H1 (cell line): ENCODE data around the gene PTHLH. TPM values are rescaled to one million over a fixed set of nuclear protein-coding genes. Genes with fewer than 3 reads are reported as not detected.

Source experiments
- CTCF ChIA-PET: fragments of 300-600 bp; sonication (Branson Sonifier 250); formaldehyde crosslinking; loops from one replicate; lab custom pipeline; 2021; ENCODE audit not compliant: partially characterized antibody; lab: Charles Lee
- POLR2A ChIA-PET: fragments of 300-600 bp; sonication (Branson Sonifier 250); formaldehyde crosslinking; loops from one replicate; lab custom pipeline; 2021; ENCODE audit warnings: inconsistent platforms; ENCODE audit not compliant: partially characterized antibody; lab: Charles Lee
- DNase-seq, 2 experiments: peaks; one replicate each; pipeline versions ENCODE4 v3.0.0 to v3.0.0-alpha.2; 2010 to 2022; ENCODE audit warnings: low spot score in 2 of 2, low read depth in 1 of 2, mixed read lengths in 1 of 2
- FAIRE-seq: peaks from 2 replicates; lab custom pipeline; 2011; peaks lifted over from hg19 to GRCh38; lab: Jason Lieb, UNC
- H2AFZ ChIP-seq: 2 replicates; pipeline ENCODE4 v1.8.1; 2012; ENCODE audit warnings: low read length, inconsistent platforms
- H2AK5ac ChIP-seq: 2 replicates; pipeline ENCODE4 v1.6.1; 2013; ENCODE audit warnings: low read depth, low read length
- H2BK120ac ChIP-seq: replicated peaks from 2 replicates; pipeline ENCODE3; 2013; ENCODE audit warnings: low read depth, low read length, inconsistent platforms
- H2BK12ac ChIP-seq: 2 replicates; pipeline ENCODE4 v1.6.1; 2013; ENCODE audit warnings: low read depth, low read length
- H2BK15ac ChIP-seq: 2 replicates; pipeline ENCODE4 v1.6.1; 2013; ENCODE audit warnings: low read length
- H2BK20ac ChIP-seq: 2 replicates; pipeline ENCODE4 v1.6.1; 2013; ENCODE audit warnings: low read length
- H2BK5ac ChIP-seq: 2 replicates; pipeline ENCODE4 v1.6.1; 2013; ENCODE audit warnings: low read depth, low read length
- H3K14ac ChIP-seq: 2 replicates; pipeline ENCODE4 v1.6.1; 2013; ENCODE audit warnings: inconsistent platforms; ENCODE audit not compliant: insufficient read length
- H3K18ac ChIP-seq: 2 replicates; pipeline ENCODE4 v1.6.1; 2013; ENCODE audit warnings: low read length; ENCODE audit errors: extremely low read depth
- H3K23ac ChIP-seq: 2 replicates; pipeline ENCODE4 v1.6.1; 2013; ENCODE audit warnings: inconsistent platforms; ENCODE audit not compliant: insufficient read length
- H3K23me2 ChIP-seq: 2 replicates; pipeline ENCODE4 v1.6.1; 2013; ENCODE audit warnings: low read depth, low read length
- H3K27ac ChIP-seq: 2 replicates; pipeline ENCODE4 v1.6.1; 2011; ENCODE audit warnings: low read depth, low read length, inconsistent platforms
- H3K27me3 ChIP-seq, 4 experiments: replicated peaks in 1 of 4; 1 replicate in 1 of 4; 2 replicates in 3 of 4; pipeline versions ENCODE4 v1.6.1 to v1.8.1; 2011 to 2013; ENCODE audit warnings: low read length in 3 of 4, mild to moderate bottlenecking in 3 of 4, inconsistent platforms in 2 of 4, mixed read lengths in 2 of 4, moderate library complexity in 1 of 4; ENCODE audit not compliant: control insufficient read depth in 3 of 4, insufficient read depth in 3 of 4; ENCODE audit errors: extremely low read depth in 1 of 4
- H3K36me3 ChIP-seq, 4 experiments: 2 replicates each; pipeline versions ENCODE4 v1.6.1 to v1.8.1; 2011 to 2013; ENCODE audit warnings: mild to moderate bottlenecking in 4 of 4, low read length in 3 of 4, moderate library complexity in 2 of 4, control low read depth in 1 of 4, inconsistent platforms in 1 of 4; ENCODE audit not compliant: insufficient read depth in 4 of 4, control insufficient read depth in 2 of 4
- H3K4ac ChIP-seq: replicated peaks from 2 replicates; pipeline ENCODE3; 2013; ENCODE audit warnings: low read length, low read depth, mixed read lengths, inconsistent platforms; ENCODE audit not compliant: insufficient read length
- H3K4me1 ChIP-seq, 4 experiments: replicated peaks in 1 of 4; 1 replicate in 1 of 4; 2 replicates in 3 of 4; pipeline versions ENCODE4 v1.6.1 to v1.8.1; 2011 to 2013; ENCODE audit warnings: low read length in 3 of 4, inconsistent platforms in 2 of 4, mixed read lengths in 1 of 4; ENCODE audit not compliant: insufficient read depth in 4 of 4, control insufficient read depth in 3 of 4
- H3K4me2 ChIP-seq, 2 experiments: 2 replicates each; pipeline versions ENCODE4 v1.6.1 to v1.8.1; 2011 to 2013; ENCODE audit warnings: low read depth in 2 of 2, low read length in 2 of 2, control low read depth in 1 of 2, inconsistent platforms in 1 of 2, mild to moderate bottlenecking in 1 of 2; ENCODE audit not compliant: insufficient read depth in 1 of 2
- H3K4me3 ChIP-seq, 4 experiments: fragments of 200-600, 300-600 bp in 1 of 4; sonication (generic), shearing (Covaris generic), sonication (Bioruptor Twin) in 1 of 4; 2 replicates each; pipeline versions ENCODE4 v1.5.1 to v1.8.1; 2011 to 2016; ENCODE audit warnings: low read length in 4 of 4, low read depth in 3 of 4, control low read depth in 2 of 4, inconsistent platforms in 2 of 4, mild to moderate bottlenecking in 2 of 4, mixed read lengths in 1 of 4, moderate library complexity in 1 of 4; ENCODE audit not compliant: insufficient read depth in 2 of 4; ENCODE audit errors: extremely low read depth in 1 of 4
- H3K56ac ChIP-seq: replicated peaks from 2 replicates; pipeline ENCODE3; 2013; ENCODE audit warnings: low read depth, mild to moderate bottlenecking, mixed read lengths, low read length, inconsistent platforms; ENCODE audit not compliant: insufficient read length
- H3K79me1 ChIP-seq: 2 replicates; pipeline ENCODE4 v1.6.1; 2013; ENCODE audit warnings: low read depth, low read length, control low read depth
- H3K79me2 ChIP-seq, 2 experiments: 2 replicates each; pipeline versions ENCODE4 v1.6.1 to v1.8.1; 2012 to 2013; ENCODE audit warnings: low read length in 2 of 2, mild to moderate bottlenecking in 2 of 2, inconsistent platforms in 1 of 2; ENCODE audit not compliant: insufficient read depth in 2 of 2, control insufficient read depth in 1 of 2
- H3K9ac ChIP-seq, 4 experiments: replicated peaks in 1 of 4; 1 replicate in 1 of 4; 2 replicates in 3 of 4; pipeline versions ENCODE4 v1.6.1 to v1.8.1; 2011 to 2013; ENCODE audit warnings: low read depth in 3 of 4, low read length in 3 of 4, control low read depth in 2 of 4, mild to moderate bottlenecking in 2 of 4, moderate library complexity in 2 of 4, inconsistent platforms in 1 of 4; ENCODE audit errors: extremely low read depth in 1 of 4
- H3K9me3 ChIP-seq, 2 experiments: 2 replicates each; pipeline versions ENCODE4 v1.6.1 to v1.8.1; 2012 to 2013; ENCODE audit warnings: mild to moderate bottlenecking in 2 of 2, moderate library complexity in 2 of 2, control low read depth in 1 of 2, inconsistent platforms in 1 of 2, low read depth in 1 of 2, low read length in 1 of 2, mixed read lengths in 1 of 2; ENCODE audit not compliant: insufficient read depth in 2 of 2
- H4K20me1 ChIP-seq, 2 experiments: replicated peaks in 1 of 2; 2 replicates each; pipeline versions ENCODE3 to v1.8.1; 2011 to 2013; ENCODE audit warnings: inconsistent platforms in 2 of 2, low read length in 2 of 2, mild to moderate bottlenecking in 1 of 2; ENCODE audit not compliant: insufficient read depth in 2 of 2, control insufficient read depth in 1 of 2
- H4K5ac ChIP-seq: 2 replicates; pipeline ENCODE4 v1.6.1; 2013; ENCODE audit warnings: low read length, low read depth, mixed read lengths, inconsistent platforms; ENCODE audit not compliant: insufficient read length
- H4K8ac ChIP-seq: 2 replicates; pipeline ENCODE4 v1.8.0; 2013; ENCODE audit warnings: mild to moderate bottlenecking, moderate library complexity, low read length, inconsistent platforms; ENCODE audit not compliant: insufficient read depth; ENCODE audit errors: extremely low read depth
- H4K91ac ChIP-seq: replicated peaks from 2 replicates; pipeline ENCODE3; 2013; ENCODE audit warnings: low read length, mixed read lengths, inconsistent platforms; ENCODE audit not compliant: insufficient read length
- ASH2L ChIP-seq: fragments of 200-600, 300-600 bp; sonication (generic); IDR thresholded peaks from one replicate; pipeline ENCODE4 v1.7.1; 2017; ENCODE audit warnings: low read length
- CHD1 ChIP-seq: IDR thresholded peaks from 2 replicates; pipeline ENCODE4 v1.6.1; 2012; ENCODE audit warnings: low read depth, low read length, improper control_type of control experiment
- FOSL1 ChIP-seq: IDR thresholded peaks from 2 replicates; pipeline ENCODE4 v1.6.1; 2011; ENCODE audit warnings: mild to moderate bottlenecking, low read depth, low read length, moderate library complexity; ENCODE audit not compliant: insufficient read depth
- MAX ChIP-seq: IDR thresholded peaks from 2 replicates; pipeline ENCODE4 v1.6.1; 2012; ENCODE audit warnings: inconsistent platforms
- NANOG ChIP-seq: IDR thresholded peaks from 2 replicates; pipeline ENCODE4 v1.6.1; 2011; ENCODE audit warnings: low read length, low read depth, mild to moderate bottlenecking, inconsistent platforms; ENCODE audit not compliant: insufficient read depth, poor library complexity, severe bottlenecking
- POLR2A ChIP-seq, 2 experiments: IDR thresholded peaks; 1 replicate in 1 of 2; 2 replicates in 1 of 2; pipeline ENCODE4 v1.6.1; 2011; ENCODE audit warnings: low read depth in 2 of 2, low read length in 2 of 2, mild to moderate bottlenecking in 2 of 2; ENCODE audit errors: control extremely low read depth in 1 of 2
- SIN3A ChIP-seq, 2 experiments: IDR thresholded peaks in 1 of 2; conservative IDR thresholded peaks in 1 of 2; 2 replicates each; pipeline ENCODE4 v1.6.1; 2011 to 2012; ENCODE audit warnings: low read length in 2 of 2, improper control_type of control experiment in 1 of 2, low read depth in 1 of 2, mild to moderate bottlenecking in 1 of 2
- SIX5 ChIP-seq: IDR thresholded peaks from 2 replicates; pipeline ENCODE4 v1.6.1; 2011; ENCODE audit warnings: mild to moderate bottlenecking, low read depth, low read length
- ZNF274 ChIP-seq: IDR thresholded peaks from 2 replicates; pipeline ENCODE4 v1.7.0; 2012; ENCODE audit warnings: low read length, borderline replicate concordance; ENCODE audit errors: extremely low read depth
- WGBS, 2 experiments: shearing (Covaris generic) in 1 of 2; methylation state at CpG; one replicate each; pipeline versions ENCODE4 v1.1.6 to v1.1.7; 2013 to 2015; ENCODE audit warnings: low lambda C conversion rate in 2 of 2, mixed read lengths in 2 of 2, inconsistent platforms in 1 of 2, low coverage in 1 of 2, missing lambda C conversion rate in 1 of 2; ENCODE audit not compliant: insufficient replicate concordance in 2 of 2, insufficient coverage in 1 of 2, insufficient read length in 1 of 2; ENCODE audit errors: extremely low coverage in 1 of 2, missing lambda C conversion rate in 1 of 2; 5-methylcytosine and 5-hydroxymethylcytosine counted together
- polyA plus RNA-seq, 7 experiments: library from polyadenylated mRNA; depleted of rRNA in 3 of 7; stranded (reverse) in 5 of 7; unstranded in 2 of 7; fragments of >200 nt in 5 of 7; fragments of 200-250 nt in 2 of 7; gene quantifications; 1 replicate in 5 of 7; 2 replicates in 1 of 7; 4 replicates in 1 of 7; pipeline versions ENCODE4 v1.2.1 to v1.2.3, GENCODE V29; 2011 to 2013; ENCODE audit warnings: missing spikeins in 2 of 7, mixed read lengths in 2 of 7
- total RNA-seq: library from RNA; stranded (reverse); fragmentation: NEBNext Ultra II Directional; extraction: Animal tissue kit (Norgen Biotek cat#: 25700); gene quantifications from 2 replicates; pipeline ENCODE4 v1.2.1, GENCODE V29; 2021
- TF ChIP-seq, protein P1 (sequence below), 3 experiments: IDR thresholded peaks; 1 replicate in 2 of 3; 2 replicates in 1 of 3; pipeline versions ENCODE4 v1.5.1 to v1.6.1; 2011; ENCODE audit warnings: low read length in 3 of 3, mild to moderate bottlenecking in 3 of 3, inconsistent platforms in 2 of 3, low read depth in 1 of 3, moderate library complexity in 1 of 3; ENCODE audit not compliant: insufficient read depth in 1 of 3; ENCODE audit errors: control extremely low read depth in 1 of 3
- TF ChIP-seq, protein P2 (sequence below): IDR thresholded peaks from 2 replicates; pipeline ENCODE4 v1.6.1; 2011; ENCODE audit warnings: low read length, improper control_type of control experiment

The PTHLH gene
- total and polyA plus RNA-seq, 2 of the 8 experiments (the other 6 are each of a cell fraction or from before 2014, with no cell fraction given) = 0.32 TPM; not detected in 1

GRCh38 chr12:28015165-28015564 is 42.6 kb upstream of the PTHLH start:
- Histone ChIP-seq H3K56ac (no peak overlapping the region), H2BK20ac (no peak overlapping the region), H3K9me3 (no peaks in the 10 kb centered on the region), H3K4me2 (no peak overlapping the region), H3K79me1 (no peaks in the 10 kb centered on the region), H3K27ac (no peak overlapping the region), H3K27me3 (no peaks in the 10 kb centered on the region), H4K20me1 (no peaks in the 10 kb centered on the region), H3K23ac (no peak overlapping the region), H3K36me3 (no peaks in the 10 kb centered on the region), H3K18ac (no peak overlapping the region), H2BK120ac (no peak overlapping the region), H4K91ac (no peak overlapping the region), H2BK12ac (no peak overlapping the region), H3K23me2 (no peaks in the 10 kb centered on the region), H2AFZ (no peak overlapping the region), H3K4me1 (no peaks in the 10 kb centered on the region), H3K14ac (no peak overlapping the region), H3K4me3 (no peak overlapping the region), H4K8ac (no peak overlapping the region), H2AK5ac (no peak overlapping the region), H3K4ac (no peak overlapping the region), H2BK15ac (no peak overlapping the region), H3K79me2 (no peaks in the 10 kb centered on the region), H4K5ac (no peak overlapping the region), H2BK5ac (no peak overlapping the region), H3K9ac (no peak overlapping the region)
- no peak for FAIRE-seq
- DNase-seq = no peak
- ChIA-PET CTCF (interaction anchor here (0.6 kb wide), 1 partner anchor 104 kb away, joined by 4 read pairs; no protein-coding TSS in a partner anchor), POLR2A (no interaction called here)
- 100% methylated on average over 1 of the region's 1 CpG; no CpG with 5 or more reads in 1 of the 2 experiments for WGBS, 2 experiments
- TF ChIP-seq FOSL1 (no peak), ASH2L (no peak), SIN3A (conservative IDR thresholded peaks at IDR 0.05 in 1 of 2, IDR thresholded peaks at IDR 0.05 in 1 of 2; ENCODE audit: low read depth in 1 of 2, low read length in 2 of 2) (no peak), POLR2A (IDR thresholded peaks at IDR 0.05; ENCODE audit: control extremely low read depth in 1 of 2, low read depth in 2 of 2, low read length in 2 of 2) (no peak), CHD1 (no peak), ZNF274 (no peak), MAX (no peak), NANOG (no peak), SIX5 (no peak)
- TF ChIP-seq, protein P1, sequence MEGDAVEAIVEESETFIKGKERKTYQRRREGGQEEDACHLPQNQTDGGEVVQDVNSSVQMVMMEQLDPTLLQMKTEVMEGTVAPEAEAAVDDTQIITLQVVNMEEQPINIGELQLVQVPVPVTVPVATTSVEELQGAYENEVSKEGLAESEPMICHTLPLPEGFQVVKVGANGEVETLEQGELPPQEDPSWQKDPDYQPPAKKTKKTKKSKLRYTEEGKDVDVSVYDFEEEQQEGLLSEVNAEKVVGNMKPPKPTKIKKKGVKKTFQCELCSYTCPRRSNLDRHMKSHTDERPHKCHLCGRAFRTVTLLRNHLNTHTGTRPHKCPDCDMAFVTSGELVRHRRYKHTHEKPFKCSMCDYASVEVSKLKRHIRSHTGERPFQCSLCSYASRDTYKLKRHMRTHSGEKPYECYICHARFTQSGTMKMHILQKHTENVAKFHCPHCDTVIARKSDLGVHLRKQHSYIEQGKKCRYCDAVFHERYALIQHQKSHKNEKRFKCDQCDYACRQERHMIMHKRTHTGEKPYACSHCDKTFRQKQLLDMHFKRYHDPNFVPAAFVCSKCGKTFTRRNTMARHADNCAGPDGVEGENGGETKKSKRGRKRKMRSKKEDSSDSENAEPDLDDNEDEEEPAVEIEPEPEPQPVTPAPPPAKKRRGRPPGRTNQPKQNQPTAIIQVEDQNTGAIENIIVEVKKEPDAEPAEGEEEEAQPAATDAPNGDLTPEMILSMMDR (IDR thresholded peaks at IDR 0.05; ENCODE audit: control extremely low read depth in 1 of 3, insufficient read depth in 1 of 3, low read depth in 1 of 3, low read length in 3 of 3) = no peak
- TF ChIP-seq, protein P2, sequence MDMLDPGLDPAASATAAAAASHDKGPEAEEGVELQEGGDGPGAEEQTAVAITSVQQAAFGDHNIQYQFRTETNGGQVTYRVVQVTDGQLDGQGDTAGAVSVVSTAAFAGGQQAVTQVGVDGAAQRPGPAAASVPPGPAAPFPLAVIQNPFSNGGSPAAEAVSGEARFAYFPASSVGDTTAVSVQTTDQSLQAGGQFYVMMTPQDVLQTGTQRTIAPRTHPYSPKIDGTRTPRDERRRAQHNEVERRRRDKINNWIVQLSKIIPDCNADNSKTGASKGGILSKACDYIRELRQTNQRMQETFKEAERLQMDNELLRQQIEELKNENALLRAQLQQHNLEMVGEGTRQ = no peak
